22Rv1 (cell line): Measurements from ENCODE around the gene PLXNC1.

Experiments used
- H3K27ac ChIP-seq: fragments of 450-650 bp; 2 replicates; pipeline ENCODE4 v1.5.1; 2017
- ZFX ChIP-seq: fragments of 450-650 bp; IDR thresholded peaks from 2 replicates; pipeline ENCODE4 v1.6.1; 2017; ENCODE audit warnings: antibody characterized with exemption, borderline replicate concordance
- TF ChIP-seq, protein P1 (sequence below): fragments of 450-650 bp; IDR thresholded peaks from 2 replicates; pipeline ENCODE4 v1.5.1; 2017; ENCODE audit warnings: mild to moderate bottlenecking

Gene PLXNC1

DNA sequence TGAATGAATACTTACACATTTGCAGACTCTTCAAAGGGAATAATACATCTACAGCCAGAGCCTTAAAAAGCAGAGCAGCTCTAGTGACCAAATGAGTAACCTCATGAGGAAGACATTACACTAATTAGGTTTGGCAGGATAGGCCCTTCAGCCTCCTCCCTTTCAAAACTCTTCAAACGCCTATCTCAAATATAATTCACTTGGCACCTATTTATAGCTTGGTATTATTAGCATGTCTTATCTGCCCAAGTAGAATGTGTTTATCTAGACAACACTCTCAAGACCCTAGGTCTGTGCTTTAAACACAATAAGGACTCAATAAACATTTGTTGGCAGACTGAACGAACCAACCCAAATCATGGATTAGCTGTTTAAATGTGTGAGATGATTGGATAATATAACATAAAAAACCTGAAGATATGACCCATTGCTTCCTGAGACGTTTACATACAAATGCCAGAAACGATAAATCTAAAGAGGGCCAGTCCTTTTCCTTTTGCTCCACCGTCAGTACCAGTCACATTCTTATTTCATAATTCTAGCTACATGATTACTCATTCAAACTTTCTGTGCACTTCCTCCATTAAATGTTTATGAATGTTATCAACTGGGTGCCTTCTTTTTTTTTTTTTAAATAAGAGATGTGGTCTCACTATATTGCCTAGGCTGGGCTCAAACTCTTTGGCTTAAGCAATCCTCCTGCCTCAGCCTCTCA lies 188.0 kb downstream of the PLXNC1 start:
- TF ChIP-seq, protein P1, sequence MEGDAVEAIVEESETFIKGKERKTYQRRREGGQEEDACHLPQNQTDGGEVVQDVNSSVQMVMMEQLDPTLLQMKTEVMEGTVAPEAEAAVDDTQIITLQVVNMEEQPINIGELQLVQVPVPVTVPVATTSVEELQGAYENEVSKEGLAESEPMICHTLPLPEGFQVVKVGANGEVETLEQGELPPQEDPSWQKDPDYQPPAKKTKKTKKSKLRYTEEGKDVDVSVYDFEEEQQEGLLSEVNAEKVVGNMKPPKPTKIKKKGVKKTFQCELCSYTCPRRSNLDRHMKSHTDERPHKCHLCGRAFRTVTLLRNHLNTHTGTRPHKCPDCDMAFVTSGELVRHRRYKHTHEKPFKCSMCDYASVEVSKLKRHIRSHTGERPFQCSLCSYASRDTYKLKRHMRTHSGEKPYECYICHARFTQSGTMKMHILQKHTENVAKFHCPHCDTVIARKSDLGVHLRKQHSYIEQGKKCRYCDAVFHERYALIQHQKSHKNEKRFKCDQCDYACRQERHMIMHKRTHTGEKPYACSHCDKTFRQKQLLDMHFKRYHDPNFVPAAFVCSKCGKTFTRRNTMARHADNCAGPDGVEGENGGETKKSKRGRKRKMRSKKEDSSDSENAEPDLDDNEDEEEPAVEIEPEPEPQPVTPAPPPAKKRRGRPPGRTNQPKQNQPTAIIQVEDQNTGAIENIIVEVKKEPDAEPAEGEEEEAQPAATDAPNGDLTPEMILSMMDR, result no peak
- TF ChIP-seq ZFX, result no peak
- no peak overlapping the region for H3K27ac ChIP-seq

DNA sequence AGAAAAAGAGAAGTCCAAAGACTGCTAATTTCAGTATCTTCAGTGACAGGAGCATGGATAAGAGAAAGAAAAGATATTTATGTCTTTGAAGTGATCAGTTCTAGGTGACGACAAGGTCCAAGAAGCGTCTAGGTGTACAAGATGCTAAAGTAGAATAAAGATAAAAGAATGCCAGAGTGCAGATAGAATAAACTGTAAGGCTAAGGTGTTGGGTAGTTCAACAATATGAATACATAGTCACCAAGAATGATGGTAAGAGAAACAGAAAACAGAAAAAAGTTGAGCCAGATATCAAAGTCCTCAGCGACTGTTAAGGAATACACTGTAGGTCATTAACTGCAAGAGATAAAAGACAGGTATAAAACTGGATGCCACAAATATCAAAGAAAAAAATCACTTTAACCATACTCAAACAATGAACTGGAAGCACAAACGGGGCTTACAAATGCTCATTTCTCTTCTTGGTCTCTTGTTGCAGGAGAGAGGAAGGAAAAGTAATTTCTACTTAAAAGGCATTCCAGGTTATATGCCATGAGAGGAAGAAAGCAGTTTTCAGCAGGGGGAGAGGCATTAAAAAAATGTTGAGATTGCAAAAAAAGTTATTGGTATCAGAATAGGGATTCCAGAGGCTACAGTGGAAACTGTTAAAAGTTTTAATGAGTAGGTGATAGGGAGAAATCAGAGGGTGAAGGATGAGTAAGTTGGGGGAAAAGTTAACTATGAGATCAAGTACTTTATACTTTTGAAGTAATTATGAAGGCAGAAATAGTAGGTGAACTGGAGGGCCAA lies 189.8 kb downstream of the PLXNC1 start:
- TF ChIP-seq, protein P1, result no peak
- TF ChIP-seq ZFX, result no peak
- H3K27ac ChIP-seq, result no peak overlapping the region

DNA sequence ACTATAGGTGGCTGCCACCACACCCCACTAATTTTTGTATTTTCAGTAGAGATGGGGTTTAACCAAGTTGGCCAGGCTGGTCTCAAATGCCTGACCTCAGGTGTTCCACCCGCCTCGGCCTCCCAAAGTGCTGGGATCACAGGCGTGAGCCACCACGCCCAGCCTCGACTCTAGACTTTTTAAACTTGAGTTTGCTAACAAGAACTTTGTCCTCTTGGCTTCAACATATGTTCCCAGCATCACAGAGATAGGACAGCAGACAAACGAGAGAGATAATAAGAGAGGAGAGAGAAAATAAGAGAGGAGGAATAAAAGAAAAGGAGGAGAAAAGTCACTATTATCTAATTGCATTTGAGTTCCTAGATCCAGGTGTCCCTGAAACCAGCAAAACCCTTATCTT lies 192.2 kb downstream of the PLXNC1 start:
- TF ChIP-seq, protein P1, result no peak
- TF ChIP-seq ZFX, result no peak
- H3K27ac ChIP-seq, result no peak overlapping the region

DNA sequence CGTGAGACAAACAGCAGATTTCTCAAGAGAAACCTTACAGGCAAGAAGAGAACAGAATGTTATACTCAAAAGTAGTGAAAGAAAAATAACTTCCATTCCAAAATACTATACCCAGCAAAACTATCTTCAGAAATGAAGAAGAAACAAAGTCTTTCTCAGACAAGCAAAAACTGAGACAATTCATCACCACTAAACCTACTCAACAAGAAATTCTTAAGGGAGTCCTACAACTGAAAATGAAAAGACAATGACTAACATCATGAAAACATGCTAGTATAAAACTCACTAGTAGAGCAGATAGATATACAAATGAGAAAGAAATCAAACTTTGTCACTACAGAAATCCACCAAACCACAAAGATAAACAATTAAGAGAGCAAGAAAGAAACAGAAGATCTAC lies 204.8 kb downstream of the PLXNC1 start:
- no peak overlapping the region for H3K27ac ChIP-seq

More for the DNA sequence above, 204.8 kb downstream of the PLXNC1 start:
- TF ChIP-seq, protein P1, result no peak
- no peak for TF ChIP-seq ZFX
